Activated gamma-delta T cell treated with Interleukin-2 at 50 U/mL for 16 hours (primary cell): Measurements from ENCODE around the gene WDR86.
A peak's percentile ranks its signal among the peaks of the same experiment; 100 is the strongest.

Experiments used
- DNase-seq: peaks from one replicate; pipeline ENCODE4 v3.0.0-alpha.2; 2020

Gene WDR86

DNA sequence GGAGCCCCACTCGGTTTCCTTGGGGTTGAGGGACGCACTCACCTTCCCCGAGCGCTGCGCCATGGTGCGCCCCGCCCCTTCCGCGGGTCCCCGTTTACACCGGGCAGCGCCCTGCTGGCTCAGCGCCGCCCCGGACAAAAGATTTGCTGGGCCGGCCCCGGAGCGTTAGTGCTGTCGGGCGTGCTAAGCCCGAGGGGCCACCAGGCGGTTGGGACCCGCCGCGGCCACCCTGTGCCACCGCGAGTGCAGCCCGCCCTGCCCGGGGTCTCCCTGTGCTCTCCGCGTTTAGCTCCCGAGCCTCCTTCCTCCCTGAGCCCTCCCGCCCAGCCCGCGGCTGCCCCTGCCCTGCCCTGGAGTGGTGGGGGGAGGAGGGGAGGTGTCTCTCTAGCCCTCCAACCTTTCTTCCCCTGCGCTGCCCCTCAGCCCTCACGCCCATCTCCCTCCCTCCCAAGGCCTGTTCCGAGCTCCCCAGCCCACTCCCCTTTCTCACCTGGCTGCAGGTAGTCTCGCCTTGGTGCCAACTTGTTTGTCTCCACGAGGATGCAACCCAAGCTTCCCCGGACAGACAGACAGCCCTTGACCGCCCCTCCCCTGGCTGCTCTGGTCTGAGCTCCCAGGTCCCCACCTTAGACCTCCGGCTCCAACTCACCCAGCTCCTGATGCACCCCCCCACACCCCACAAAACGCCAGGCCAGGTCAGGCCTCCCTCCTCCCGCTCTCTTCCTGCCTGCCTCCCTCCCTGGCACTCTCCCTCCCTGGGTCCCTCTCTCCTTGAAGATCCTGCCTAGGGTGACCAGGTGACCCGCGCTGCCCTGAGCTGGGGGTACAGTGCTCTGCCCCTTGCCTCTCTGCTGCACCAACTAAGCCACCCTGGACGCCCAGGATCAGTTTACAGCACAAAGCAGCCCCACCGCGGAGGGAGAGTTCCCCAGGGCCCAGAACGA lies 30.3 kb upstream of the WDR86 start, which contains the start of gene CRYGN:
CRYGN (minus strand) TSS at position 287 of the 944 bp plus-strand sequence; CDS start at position 63, 224 bp downstream.
- peak; percentile 24 for DNase-seq

- DNase-seq = no peak
These were observed 29.2 kb upstream of the WDR86 start for GRCh38 chr7:151438864-151439601.

DNA sequence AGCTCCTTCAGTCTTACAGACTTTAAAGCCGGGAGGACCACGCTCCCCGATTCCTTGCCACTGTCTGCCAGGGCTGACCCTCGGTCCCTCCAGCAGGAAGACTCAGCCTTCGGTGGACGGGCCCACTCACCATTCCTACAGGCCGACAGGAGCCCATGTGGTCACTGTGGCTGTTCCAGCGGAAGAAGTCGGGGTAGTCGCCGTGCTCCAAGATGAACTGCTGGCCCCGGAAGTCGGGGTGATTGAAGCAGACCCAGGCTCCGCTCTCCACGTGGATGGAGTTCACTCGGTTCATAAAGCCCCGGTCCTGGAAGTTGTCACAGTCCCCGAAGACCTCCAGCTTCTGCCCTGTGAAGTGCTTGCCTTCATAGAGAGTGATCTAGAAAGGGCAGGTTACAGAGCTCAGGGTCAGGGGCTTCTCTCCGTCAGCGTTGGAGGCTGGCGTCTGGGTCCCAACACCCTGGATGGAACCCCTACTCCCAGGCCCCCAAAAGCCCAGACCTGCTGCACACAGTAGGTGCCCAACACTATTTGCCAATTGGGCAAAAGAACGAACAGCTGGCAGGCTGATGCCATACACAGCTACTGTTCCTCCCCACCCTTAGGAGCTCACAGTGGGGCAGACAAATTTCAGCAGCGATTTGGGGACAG lies 28.2 kb upstream of the WDR86 start:
- DNase-seq = no peak

DNA sequence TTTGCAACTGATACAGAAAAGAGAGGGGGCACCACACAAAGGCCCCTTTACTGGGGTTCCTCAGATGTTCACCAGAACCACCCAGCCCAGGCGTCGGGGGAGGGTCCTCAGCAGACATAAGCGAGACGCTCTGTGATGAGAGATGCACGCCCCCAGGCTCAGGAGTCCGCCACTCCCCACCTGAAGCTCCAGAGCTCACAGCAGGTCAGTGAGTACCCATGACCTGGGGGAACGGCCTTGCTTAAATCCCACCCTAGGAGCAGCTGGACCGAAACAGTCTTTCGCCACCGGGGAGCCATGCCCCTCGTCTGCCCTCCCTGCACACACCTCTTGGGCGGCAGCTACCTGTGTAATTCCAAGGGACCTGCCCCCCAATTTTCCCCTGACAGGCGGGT lies 27.3 kb upstream of the WDR86 start:
- no peak for DNase-seq

GRCh38 chr7:151436446-151437158 lies 26.8 kb upstream of the WDR86 start:
- no peak for DNase-seq

DNA sequence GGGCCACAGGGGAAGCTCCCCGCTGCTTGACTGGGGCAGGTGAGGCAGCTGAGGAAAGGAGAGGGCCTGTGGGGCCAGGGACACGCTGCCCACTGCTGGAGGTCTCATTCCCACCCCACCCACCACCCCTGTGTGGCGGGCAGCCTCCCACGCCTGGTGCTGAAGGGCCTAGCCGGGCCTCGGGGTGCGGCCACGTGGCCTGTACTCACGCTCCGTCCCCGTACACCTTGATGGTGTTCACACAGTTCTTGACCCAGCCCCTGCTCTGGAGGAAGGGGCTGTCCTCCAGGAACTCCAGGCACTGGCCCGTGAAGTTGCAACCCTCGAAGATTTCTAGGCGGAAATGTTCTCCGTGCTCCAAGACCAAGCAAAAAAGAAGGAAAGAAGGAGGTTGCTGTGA lies 26.1 kb upstream of the WDR86 start:
- DNase-seq = no peak

- DNase-seq = no peak
These were observed 25.5 kb upstream of the WDR86 start for GRCh38 chr7:151435103-151435916.

DNA sequence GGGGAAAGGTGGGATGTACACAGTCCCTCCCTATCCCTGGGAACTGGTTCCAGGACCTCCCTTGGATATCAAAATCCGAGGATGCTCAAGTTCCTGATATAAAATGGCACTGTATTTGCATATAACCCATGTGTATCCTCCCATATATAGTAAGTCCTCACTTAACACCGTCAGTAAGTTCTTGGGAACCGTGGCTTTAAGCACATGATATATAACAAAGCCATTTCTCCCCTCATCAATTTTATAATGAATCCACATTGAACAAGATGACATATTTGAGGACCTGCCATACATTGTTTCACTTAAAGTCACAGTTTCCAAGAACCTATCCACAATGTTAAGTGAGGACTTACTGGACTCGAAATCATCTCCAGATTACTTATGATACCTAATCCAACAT lies 24.7 kb upstream of the WDR86 start:
- DNase-seq = no peak

DNA sequence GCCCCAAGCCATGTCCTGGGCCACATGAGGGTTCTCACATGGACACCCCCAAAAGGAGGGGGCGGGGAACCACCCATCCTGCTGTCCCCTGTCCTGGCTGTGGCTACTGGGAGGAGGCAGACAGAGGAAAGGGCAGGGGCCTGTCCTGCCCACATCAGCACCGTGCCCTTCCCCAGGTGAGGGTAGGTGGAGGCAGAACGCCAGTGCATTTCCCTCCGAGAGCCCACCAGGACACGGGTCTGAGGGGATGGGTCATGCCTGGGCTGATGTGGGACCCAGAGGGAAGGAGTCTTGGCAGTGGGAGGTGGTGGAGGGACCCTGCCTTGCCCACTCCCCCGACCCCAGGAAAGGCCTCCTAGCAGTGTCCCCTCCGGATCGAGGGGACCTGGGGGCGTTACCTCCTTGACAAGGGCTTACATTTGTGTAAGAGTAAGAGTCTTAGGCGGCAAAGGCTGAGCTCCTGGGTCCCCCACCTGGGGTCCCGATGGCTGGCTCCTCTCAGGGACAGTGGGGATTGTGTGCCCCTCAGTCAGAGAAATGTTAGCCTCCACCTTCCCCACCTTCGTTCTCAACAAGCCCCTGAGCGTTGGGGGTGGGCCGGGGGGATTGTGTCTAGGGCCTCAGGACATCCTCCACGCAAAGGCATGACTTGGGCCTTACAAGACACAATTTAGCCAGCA lies 24.0 kb upstream of the WDR86 start:
- DNase-seq = no peak

DNA sequence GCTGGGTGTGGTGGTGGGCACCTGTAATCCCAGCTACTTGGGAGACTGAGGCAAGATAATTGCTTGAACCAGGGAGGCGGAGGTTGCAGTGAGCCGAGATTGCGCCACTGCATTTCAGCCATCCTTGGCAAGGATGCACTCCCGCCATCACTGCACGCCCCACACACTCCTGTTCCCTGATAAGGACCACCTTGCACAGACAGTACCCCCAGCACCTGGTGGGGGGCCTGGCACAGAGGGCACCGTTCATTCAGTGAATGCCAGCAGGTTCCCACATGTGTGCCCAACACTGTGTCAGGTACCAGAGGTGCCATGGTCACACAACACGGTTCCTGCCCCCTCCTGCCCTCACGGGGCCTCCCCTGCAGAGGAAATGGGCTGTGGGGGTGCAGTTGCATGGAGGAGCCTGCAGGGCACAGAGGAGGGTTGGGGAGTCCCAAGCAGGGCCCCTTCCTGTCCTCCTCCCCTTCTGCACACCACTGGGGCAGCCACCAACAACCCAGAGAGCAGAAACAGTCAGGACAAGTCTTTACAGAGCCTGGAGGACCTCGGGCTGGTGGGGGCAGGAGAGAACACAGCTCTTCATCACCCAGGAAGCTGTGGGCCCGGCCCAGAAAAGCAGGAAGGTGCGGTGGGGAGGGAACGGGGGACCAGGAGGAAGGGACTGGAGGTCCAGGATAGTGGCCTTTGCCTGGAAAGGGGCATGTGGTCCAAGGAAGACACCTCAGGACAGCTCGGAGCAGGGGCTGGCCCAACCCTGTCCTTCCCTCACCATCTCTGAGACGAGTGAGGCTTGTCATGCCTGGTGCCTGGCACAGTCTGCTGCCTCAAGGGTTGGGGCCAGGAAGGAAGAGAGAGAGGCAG lies 23.1 kb upstream of the WDR86 start:
- DNase-seq = peak; percentile 55

DNA sequence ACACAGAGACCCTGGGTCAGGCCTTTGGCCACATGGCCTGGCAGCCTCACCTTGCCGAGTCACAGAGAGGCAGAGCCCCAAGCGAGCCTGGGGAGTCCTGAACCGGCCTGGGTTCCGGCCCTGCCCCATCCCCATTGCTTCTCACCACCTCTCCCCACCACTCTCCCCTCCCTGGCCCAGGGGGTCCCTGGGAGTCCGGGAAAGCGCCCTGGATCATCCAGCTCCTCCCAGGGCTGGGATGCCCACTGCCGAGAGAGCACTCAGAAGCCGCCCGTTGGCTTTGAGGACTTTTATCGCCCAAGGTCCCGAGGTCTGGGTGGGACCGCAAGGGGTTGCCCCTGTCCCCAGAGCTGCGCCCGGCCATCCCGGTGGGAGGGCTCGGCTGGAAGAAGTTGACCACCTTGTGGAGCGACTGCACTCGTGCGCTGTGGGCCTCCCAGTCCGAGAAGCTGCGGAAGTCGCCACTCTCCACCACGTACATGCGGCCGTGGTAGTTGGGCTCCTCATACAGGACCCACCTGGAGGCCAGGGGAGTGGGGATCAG lies 22.0 kb upstream of the WDR86 start:
- DNase-seq = no peak

DNA sequence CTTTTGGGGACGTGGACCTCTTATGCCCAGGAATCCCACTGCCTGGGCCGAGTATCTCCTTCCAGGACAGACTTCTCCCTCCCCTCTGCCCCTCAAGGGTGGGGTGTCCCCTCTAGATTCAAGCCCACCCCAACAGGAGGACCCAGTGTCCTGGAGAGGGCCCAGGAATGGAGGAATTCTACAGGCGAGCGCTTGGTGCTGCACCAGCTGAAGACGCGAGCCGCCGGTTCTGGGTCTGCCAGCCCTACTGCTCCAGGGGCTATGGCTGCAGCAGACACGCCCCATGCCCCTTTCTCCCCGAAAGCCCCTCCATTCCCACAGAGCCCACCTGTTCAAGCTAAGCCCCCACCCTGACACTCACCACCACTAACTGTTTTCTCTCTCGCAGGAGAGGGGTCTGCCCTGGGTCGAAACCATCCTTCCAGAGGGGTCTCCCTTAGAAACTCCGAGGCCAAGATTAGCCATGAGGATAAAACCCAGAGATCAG lies 21.5 kb upstream of the WDR86 start:
- no peak for DNase-seq

- no peak for DNase-seq
These were observed 20.8 kb upstream of the WDR86 start for GRCh38 chr7:151430391-151431205.

DNA sequence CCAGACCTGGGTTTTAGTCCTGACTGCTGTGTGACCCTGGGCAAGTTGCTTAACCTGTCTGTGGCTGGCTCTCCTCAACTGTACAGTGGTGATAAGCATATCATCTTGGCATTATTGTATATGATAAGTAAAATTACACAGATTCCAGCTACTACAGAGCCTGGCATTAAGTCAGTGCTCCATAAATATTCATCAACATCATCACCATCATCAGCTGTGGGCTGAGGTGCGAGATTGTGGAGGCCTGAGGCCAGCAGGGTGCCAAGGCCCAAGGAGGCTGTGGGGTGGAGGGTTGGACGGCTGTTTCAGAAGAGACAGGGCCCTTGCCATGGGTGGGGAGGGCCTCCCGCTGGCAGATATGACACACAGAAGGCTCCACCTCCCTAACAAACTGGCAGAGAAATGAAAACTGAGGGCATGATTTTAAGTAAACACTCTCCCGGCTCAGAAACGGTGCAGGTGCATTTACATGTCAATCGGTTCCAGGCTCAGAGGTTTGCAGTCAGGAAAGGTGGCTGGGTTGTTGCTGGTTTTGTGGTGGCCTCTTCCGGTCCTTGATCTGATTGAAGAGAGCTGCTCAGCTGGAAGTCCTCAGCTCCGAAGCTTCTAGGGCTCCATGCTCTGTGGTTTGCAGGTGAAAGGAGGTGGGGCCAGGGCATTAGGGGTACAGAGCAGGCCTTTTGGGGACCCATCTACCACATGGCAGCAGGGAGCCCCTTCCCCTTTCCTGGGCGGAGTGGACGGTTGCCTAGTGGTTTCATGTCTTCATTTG lies 19.9 kb upstream of the WDR86 start:
- DNase-seq = peak; percentile 57

DNA sequence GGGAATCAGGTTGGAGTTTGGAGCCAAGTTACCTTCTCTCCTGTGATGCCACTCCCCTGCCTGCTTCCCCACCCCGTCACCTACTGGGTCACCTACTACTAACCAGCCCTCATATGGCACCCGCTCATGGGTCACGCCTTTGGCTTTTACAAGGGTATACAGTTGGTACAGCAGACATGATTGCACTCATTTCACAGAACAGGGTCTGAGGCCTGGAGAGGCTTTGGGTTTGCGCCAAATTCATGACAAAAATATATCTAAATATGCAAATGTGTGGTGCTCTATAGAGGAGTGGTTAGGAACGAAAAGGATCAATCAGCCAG lies 19.4 kb upstream of the WDR86 start:
- DNase-seq = no peak

- DNase-seq = no peak
These were observed 18.8 kb upstream of the WDR86 start for GRCh38 chr7:151428378-151429236.

- no peak for DNase-seq
These were observed 18.0 kb upstream of the WDR86 start for GRCh38 chr7:151427705-151428377.
